Ovary (tissue), 9 donors: ENCODE results near the gene RPL10A. TPM values are rescaled to one million over a fixed set of nuclear protein-coding genes. Genes with fewer than 3 reads are reported as not detected.

Experiments used
- DNase-seq, 5 donors: peaks; one replicate each; pipeline ENCODE4 v3.0.0-alpha.2; 2019 to 2020
- H3K27ac ChIP-seq, 2 donors: fragments of 200-600 bp; one replicate each; pipeline versions ENCODE4 v1.5.1 to v1.8.0; 2019 to 2022
- H3K27me3 ChIP-seq: fragments of 200-600 bp; one replicate; pipeline ENCODE4 v1.8.0; 2022
- H3K36me3 ChIP-seq: fragments of 200-600 bp; sonication (generic); one replicate; pipeline ENCODE4 v1.5.1; 2019
- H3K4me1 ChIP-seq: one replicate; pipeline ENCODE4 v1.8.1; 2013; ENCODE audit warnings: mild to moderate bottlenecking, moderate library complexity; ENCODE audit not compliant: insufficient read depth
- H3K4me3 ChIP-seq: fragments of 200-600 bp; sonication (generic); one replicate; pipeline ENCODE4 v1.5.1; 2017
- H3K9me3 ChIP-seq, 2 donors: fragments of 200-600 bp in 1 of 2; sonication (generic) in 1 of 2; one replicate each; pipeline versions ENCODE4 v1.5.1 to v1.8.1; 2013 to 2019; ENCODE audit warnings: mild to moderate bottlenecking in 1 of 2, moderate library complexity in 1 of 2
- CTCF ChIP-seq, 3 donors: fragments of 450-650 bp in 2 of 3; fragments of 200-600 bp in 1 of 3; IDR thresholded peaks; one replicate each; pipeline versions ENCODE4 v1.5.1 to v1.8.0; 2016 to 2022; ENCODE audit warnings: antibody characterized with exemption in 3 of 3, mild to moderate bottlenecking in 1 of 3
- EP300 ChIP-seq: sonication (generic); formaldehyde crosslinking; IDR thresholded peaks from one replicate; pipeline ENCODE4 v1.6.1; 2017; ENCODE audit warnings: antibody characterized with exemption
- POLR2A ChIP-seq: fragments of 450-650 bp; IDR thresholded peaks from one replicate; pipeline ENCODE4 v1.6.1; 2017; ENCODE audit warnings: antibody characterized with exemption, mild to moderate bottlenecking, moderate library complexity
- WGBS, 3 donors: extraction: QIAGEN DNeasy Blood & Tissue Kit in 1 of 3; methylation state at CpG; one replicate each; pipeline versions ENCODE4 v1.1.5 to v1.1.7; 2013 to 2017; 5-methylcytosine and 5-hydroxymethylcytosine counted together
- intact Hi-C, 4 donors: fragments of 100-400 bp; cut with DNase I; formaldehyde crosslinking; loops; one replicate each; pipeline versions ENCODE4 v1.11.0 to v1.15.1; 2022 to 2023
- polyA plus RNA-seq, 2 donors: library from polyadenylated mRNA; stranded (reverse); fragments of 200-250 nt in 1 of 2; fragments of 350-450 nt in 1 of 2; fragmentation: Illumina TruSeq in 1 of 2; extraction: RNeasy Lipid Tissue Mini Kit (QIAGEN cat#74804) in 1 of 2; gene quantifications; one replicate each; pipeline ENCODE4 v1.2.3, GENCODE V29; 2013 to 2014
- total RNA-seq, 7 donors: library from RNA; depleted of rRNA in 2 of 7; stranded (reverse); fragments of >200 nt in 2 of 7; fragmentation: NEBNext Ultra II Directional in 3 of 7; extraction: Animal tissue kit (Norgen Biotek cat#: 25700) in 3 of 7; gene quantifications; one replicate each; pipeline versions ENCODE4 v1.1.0 to v1.2.4, GENCODE V29; 2016 to 2023
- donor health status: DM: no; HTN: no; CAD: no; lungs with moderate emphysema.
- donor health status: DM: no; HTN: no; CAD: no.
- donor health status: Bipolar disorder and iron deficiency.
- donor health status: DM: yes; HTN: yes; CAD: no.
- donor health status: DM: no; HTN: no; CAD: no.
- donor health status: DM: yes; HTN: yes; CAD: no.

Gene RPL10A
- total and polyA plus RNA-seq, 9 donors: 2,596 to 5,052 (median 3,198) TPM

- Histone ChIP-seq H3K36me3 (no peaks in the 10 kb centered on the region), H3K4me1 (peaks cover 1% of the 10 kb centered on the region), H3K27ac (no peak overlapping the region), H3K27me3 (no peaks in the 10 kb centered on the region), H3K4me3 (no peak overlapping the region), H3K9me3 (no peaks in the 10 kb centered on the region)
- intact Hi-C loops: no loop called here
- 89 to 97% (median 94%) methylated on average over 2 of the region's 2 CpGs for WGBS, 3 donors
- DNase-seq: no peak
- TF ChIP-seq EP300 (no peak), POLR2A (no peak), CTCF (IDR thresholded peaks at IDR 0.05) (no peak)
These were observed 39.0 kb downstream of the RPL10A start for GRCh38 chr6:35507221-35507620.

- H3K27me3 ChIP-seq: no peaks in the 10 kb centered on the region
- WGBS, 3 donors: 85 to 90% (median 88%) methylated on average over 2 of the region's 2 CpGs
- intact Hi-C loops: no loop called here
These were observed 39.8 kb downstream of the RPL10A start for GRCh38 chr6:35508027-35508426.

GRCh38 chr6:35508542-35508941 is 40.3 kb downstream of the RPL10A start:
- DNase-seq: no peak
- peaks cover 1% of the 10 kb centered on the region for H3K4me1 ChIP-seq
- intact Hi-C loops: no loop called here

More at GRCh38 chr6:35508027-35508426, 39.8 kb downstream of the RPL10A start:
- Histone ChIP-seq H3K27ac (no peak overlapping the region), H3K36me3 (no peaks in the 10 kb centered on the region), H3K4me1 (peaks cover 1% of the 10 kb centered on the region), H3K4me3 (no peak overlapping the region), H3K9me3 (no peaks in the 10 kb centered on the region)
- DNase-seq: no peak
- no peak for TF ChIP-seq CTCF (IDR thresholded peaks at IDR 0.05)
- TF ChIP-seq EP300: no peak
- no peak for TF ChIP-seq POLR2A

GRCh38 chr6:35510916-35511561 is 42.8 kb downstream of the RPL10A start:
- intact Hi-C loops: no loop called here
- H3K4me1 ChIP-seq: peaks cover 1% of the 10 kb centered on the region
- WGBS, 3 donors: 48 to 57% (median 51%) methylated on average over 7 of the region's 7 CpGs
- H3K9me3 ChIP-seq: no peaks in the 10 kb centered on the region
- H3K36me3 ChIP-seq: no peaks in the 10 kb centered on the region
- no peak overlapping the region for H3K27ac ChIP-seq
- no peak for TF ChIP-seq POLR2A
- TF ChIP-seq CTCF (IDR thresholded peaks at IDR 0.05): no peak
- no peak for TF ChIP-seq EP300
- DNase-seq: no peak
- no peak overlapping the region for H3K4me3 ChIP-seq
- no peaks in the 10 kb centered on the region for H3K27me3 ChIP-seq

More at GRCh38 chr6:35508542-35508941, 40.3 kb downstream of the RPL10A start:
- H3K27ac ChIP-seq: no peak overlapping the region
- H3K36me3 ChIP-seq: no peaks in the 10 kb centered on the region
- no peaks in the 10 kb centered on the region for H3K27me3 ChIP-seq
- 46 to 57% (median 56%) methylated on average over 5 of the region's 5 CpGs for WGBS, 3 donors
- no peak overlapping the region for H3K4me3 ChIP-seq
- H3K9me3 ChIP-seq: no peaks in the 10 kb centered on the region
- TF ChIP-seq POLR2A (no peak), CTCF (IDR thresholded peaks at IDR 0.05) (no peak), EP300 (no peak)
